CD4-positive, alpha-beta T cell treated with Interferon alpha-2 for 1 hour (primary cell): ENCODE data around the gene KRTAP10-6.
"Not testable (repeated sequence)": the region's sequence is repeated elsewhere in the genome, so short reads cannot be mapped to it uniquely, and the experiment has no call there.

Experiments
- DNase-seq, 2 donors: peaks; one replicate each; pipeline ENCODE4 v3.0.0-alpha.2; 2020 to 2022

Gene KRTAP10-6

DNA sequence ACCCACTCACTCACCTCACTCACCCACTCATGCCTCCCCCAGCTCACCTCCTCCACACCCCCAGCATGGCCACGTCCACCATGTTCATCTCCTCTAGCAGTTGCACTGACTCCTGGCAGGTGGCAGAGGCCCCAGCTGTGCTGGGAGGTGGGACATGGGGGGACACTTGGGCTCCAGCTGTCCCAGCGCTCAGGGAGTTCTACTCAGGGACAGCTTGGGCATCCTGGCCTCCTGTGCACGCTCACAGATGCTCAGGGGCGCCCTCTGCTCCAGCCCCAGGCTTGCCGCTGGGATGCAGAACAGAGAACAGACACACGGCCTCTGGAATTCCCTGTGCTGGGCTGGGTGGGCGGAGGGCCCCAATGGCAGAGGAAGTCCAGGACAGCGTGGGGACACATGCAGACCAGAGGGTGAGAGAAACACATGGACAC is 24.8 kb upstream of the KRTAP10-6 start:
- no peak for DNase-seq

DNA sequence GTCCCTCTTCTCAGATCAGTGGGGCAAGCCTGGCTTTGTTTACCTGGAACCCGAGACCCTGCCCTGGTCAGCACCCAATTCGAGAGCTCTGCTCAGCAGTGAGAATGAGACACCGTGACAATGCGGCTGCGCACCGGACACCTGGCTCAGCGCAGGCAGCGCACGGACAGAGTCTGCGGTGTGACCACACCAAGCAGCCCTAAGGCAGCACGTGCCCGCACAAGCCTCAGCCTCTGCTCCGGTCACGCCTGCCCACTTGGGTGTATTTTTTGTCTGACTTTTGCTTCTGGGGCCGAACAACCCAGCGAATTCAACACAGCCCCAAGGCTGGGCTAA is 24.3 kb upstream of the KRTAP10-6 start:
- no peak for DNase-seq

- DNase-seq = no peak
Observed at GRCh38 chr21:44615911-44616590, 23.7 kb upstream of the KRTAP10-6 start.

GRCh38 chr21:44615466-44615865 is 23.2 kb upstream of the KRTAP10-6 start:
- DNase-seq = no peak

DNA sequence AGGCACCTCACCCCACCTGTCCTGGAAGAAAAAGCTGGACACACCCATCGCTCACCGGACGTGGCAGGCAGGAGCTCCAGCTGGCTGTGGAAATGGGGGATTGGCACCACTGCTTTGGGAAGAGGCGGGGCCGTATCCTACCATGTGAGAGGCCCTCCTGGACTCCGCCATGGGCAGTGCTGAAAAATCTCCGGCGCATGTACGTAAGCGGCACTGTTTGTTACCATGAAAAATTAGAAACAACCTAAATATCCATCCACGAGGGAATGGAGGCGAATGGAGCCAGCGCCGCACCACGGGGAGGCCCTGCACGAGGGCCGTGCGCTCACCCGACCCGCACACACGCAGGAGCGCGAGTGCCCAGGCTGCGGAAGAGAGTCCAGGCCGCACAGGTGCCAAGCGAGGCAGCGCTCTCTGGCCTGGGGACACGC is 22.7 kb upstream of the KRTAP10-6 start:
- DNase-seq = no peak

GRCh38 chr21:44614161-44614631 is 21.9 kb upstream of the KRTAP10-6 start:
- no peak for DNase-seq

GRCh38 chr21:44613386-44614155 is 21.3 kb upstream of the KRTAP10-6 start:
- DNase-seq = no peak

- DNase-seq = no peak
Observed at GRCh38 chr21:44612669-44613229, 20.4 kb upstream of the KRTAP10-6 start.

DNA sequence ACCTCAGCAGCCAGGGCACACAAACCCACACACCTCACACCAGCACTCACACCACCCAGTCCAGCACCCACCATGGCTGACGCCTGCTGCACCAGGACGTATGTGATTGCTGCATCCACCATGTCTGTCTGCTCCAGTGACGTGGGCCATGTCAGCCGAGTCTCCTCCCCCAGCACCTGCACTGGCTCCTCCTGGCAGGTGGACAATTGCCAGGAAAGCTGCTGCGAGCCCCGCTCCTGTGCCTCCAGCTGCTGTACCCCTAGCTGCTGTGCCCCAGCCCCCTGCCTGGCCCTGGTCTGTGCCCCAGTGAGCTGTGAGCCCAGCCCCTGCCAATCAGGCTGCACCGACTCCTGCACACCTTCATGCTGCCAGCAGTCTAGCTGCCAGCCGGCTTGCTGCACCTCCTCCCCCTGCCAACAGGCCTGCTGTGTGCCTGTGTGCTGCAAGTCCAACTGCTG is 19.8 kb upstream of the KRTAP10-6 start, which contains the start of gene KRTAP10-8:
Gene KRTAP10-8 (plus strand): TSS at position 51 of the 458 bp plus-strand sequence. CDS start 22 bp downstream, at position 73.
- no peak for DNase-seq

DNA sequence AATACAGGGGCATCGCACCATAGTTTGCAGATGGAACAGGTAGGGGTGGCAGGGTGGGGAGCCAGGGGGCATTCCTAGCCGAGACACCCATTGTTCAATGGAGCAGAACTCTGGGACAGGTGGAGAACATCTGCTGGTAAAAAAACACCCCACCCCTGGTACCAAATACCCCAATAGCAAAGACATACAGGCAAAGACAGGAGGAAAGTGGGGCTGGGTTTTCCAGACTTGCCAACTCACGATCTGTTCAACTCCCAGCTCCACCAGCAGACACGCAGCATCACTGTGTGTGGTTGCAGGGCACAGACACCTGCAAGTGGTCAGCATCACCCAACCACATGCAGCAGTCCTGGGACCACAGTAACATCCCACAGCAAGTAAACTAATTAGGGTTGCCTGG is 19.2 kb upstream of the KRTAP10-6 start:
- DNase-seq = no peak

- not testable (repeated sequence) for DNase-seq
Observed at GRCh38 chr21:44610157-44610843, 18.0 kb upstream of the KRTAP10-6 start.

GRCh38 chr21:44609193-44609592 is 16.9 kb upstream of the KRTAP10-6 start:
- no peak for DNase-seq

DNA sequence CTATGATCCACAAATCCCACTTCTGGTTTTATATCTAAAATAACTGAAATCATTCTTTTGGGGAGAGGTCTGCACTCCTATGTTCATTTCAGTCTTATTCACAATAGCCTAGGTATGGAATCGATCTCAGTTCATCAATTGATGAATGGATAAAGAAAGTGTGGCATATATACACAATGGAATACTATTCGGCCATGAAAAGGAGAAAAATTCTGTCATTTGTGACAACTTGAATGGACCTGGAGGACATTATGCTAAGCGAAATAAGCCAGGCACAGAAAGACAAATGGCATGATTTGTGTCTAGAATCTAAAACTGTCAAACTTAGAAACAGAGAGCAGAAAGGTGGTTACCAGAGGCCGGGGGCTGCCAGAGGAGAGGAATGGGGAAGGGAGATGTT is 14.2 kb upstream of the KRTAP10-6 start:
- DNase-seq = no peak

- no peak for DNase-seq
Observed at GRCh38 chr21:44603911-44604310, 11.6 kb upstream of the KRTAP10-6 start.

GRCh38 chr21:44603109-44603875 is 11.0 kb upstream of the KRTAP10-6 start:
- DNase-seq = no peak

- DNase-seq = no peak
Observed at GRCh38 chr21:44602463-44602850, 10.2 kb upstream of the KRTAP10-6 start.

DNA sequence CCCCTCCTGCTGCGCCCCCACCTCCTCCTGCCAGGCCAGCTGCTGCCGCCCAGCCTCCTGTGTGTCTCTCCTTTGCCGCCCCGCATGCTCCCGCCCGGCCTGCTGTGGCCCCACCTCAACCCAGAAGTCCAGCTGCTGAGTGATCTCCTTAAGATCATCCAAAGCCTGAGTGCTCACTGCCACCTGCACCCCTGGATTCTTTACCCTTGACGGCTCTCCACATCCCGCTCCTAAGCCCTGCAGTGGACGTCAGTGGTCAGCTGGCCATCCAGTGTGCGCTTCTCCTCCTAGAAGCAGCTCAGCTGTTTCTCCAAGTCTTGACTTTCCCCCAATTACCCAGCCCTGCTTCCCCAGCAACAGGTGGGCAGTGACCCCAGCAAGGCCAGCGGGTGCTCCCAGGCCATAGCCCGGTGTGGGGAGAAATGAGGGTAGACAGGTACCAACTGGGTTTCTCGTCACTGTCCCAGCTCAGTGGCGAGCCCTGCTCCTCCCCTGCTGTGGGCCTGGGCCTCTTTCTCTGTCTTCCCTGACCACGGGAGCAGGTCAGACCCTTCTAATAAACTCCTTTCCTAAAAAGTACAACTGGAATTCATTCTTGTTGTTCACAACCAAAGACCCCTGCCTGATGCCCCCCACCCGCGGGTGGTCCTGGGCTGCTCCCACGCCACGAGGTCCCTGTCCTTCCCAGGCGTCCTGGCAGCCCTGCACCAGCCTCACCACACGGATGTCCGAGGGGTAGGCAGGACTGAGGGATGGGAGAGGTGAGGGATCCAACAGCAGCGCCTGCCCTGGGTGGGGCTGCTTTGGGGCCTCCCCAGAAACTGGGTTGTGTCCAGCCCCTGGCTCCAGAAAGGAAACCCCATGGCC is 9.5 kb upstream of the KRTAP10-6 start:
- no peak for DNase-seq

DNA sequence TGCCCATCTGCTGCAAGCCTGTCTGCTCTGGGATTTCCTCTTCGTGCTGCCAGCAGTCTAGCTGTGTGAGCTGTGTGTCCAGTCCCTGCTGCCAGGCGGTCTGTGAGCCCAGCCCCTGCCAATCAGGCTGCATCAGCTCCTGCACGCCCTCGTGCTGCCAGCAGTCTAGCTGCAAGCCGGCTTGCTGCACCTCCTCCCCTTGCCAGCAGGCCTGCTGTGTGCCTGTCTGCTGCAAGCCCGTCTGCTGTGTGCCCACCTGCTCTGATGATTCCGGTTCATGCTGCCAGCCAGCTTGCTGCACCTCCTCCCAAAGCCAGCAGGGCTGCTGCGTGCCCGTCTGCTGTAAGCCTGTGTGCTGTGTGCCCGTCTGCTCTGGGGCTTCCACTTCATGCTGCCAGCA is 8.8 kb upstream of the KRTAP10-6 start:
- not testable (repeated sequence) for DNase-seq

DNA sequence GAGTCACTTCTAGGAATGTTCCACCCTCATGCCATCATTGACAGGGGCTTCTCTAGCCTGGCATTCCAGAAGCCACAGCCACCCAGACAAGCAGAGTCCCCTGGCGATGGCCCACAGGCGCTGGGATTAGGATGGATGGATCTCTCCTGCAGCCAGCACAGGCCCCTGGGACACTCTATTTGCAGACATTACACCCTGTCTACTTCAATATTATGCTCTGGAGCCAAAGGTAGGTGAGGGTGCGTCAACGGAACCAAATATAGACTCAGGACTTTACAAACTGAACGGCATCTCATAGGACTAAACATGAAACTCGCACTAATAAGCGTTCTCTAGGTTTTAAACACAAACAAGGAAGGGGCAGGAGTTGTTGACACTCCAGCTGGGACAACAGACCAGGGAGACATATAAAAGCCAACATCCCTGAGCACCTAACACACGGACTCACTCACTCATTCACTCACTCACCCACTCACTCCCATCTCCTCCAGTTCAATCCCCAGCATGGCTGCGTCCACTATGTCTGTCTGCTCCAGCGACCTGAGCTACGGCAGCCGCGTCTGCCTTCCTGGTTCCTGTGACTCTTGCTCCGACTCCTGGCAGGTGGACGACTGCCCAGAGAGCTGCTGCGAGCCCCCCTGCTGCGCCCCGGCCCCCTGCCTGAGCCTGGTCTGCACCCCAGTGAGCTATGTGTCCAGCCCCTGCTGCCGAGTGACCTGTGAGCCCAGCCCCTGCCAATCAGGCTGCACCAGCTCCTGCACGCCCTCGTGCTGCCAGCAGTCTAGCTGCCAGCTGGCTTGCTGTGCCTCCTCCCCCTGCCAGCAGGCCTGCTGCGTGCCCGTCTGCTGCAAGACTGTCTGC is 8.0 kb upstream of the KRTAP10-6 start, which contains the start of gene KRTAP10-7:
Gene KRTAP10-7 (plus strand): TSS at position 480 of the 861 bp plus-strand sequence. CDS start 25 bp downstream, at position 505.
- not testable (repeated sequence) for DNase-seq
